Inflammatory macrophage treated with lipopolysaccharide for 4 hours (primary cell): ENCODE data around the gene USP17L17.
"Not testable (repeated sequence)": the region's sequence is repeated elsewhere in the genome, so short reads cannot be mapped to it uniquely, and the experiment has no call there.

Experiments
- DNase-seq: peaks from one replicate; pipeline ENCODE4 v3.0.0-alpha.2; 2020

Gene USP17L17

GRCh38 chr4:9243579-9243978, at the start of gene USP17L17:
USP17L17 (plus strand) TSS chr4:9243879; CDS start chr4:9243879, 0 bp downstream.
- not testable (repeated sequence) for DNase-seq

GRCh38 chr4:9210357-9210756, 33.3 kb upstream of the USP17L17 start, which contains the start of gene USP17L10:
USP17L10 (plus strand) TSS chr4:9210657; CDS start chr4:9210657, 0 bp downstream.
- DNase-seq: not testable (repeated sequence)

GRCh38 chr4:9214701-9215100, 29.0 kb upstream of the USP17L17 start:
- DNase-seq: not testable (repeated sequence)

- DNase-seq: not testable (repeated sequence)
These were observed 28.6 kb upstream of the USP17L17 start, which contains the start of gene USP17L11 for GRCh38 chr4:9215105-9215504. USP17L11 (plus strand) TSS chr4:9215405; CDS start chr4:9215405, 0 bp downstream.

- not testable (repeated sequence) for DNase-seq
These were observed 23.8 kb upstream of the USP17L17 start, which contains the start of gene USP17L12 for GRCh38 chr4:9219852-9220251. USP17L12 (plus strand) TSS chr4:9220152; CDS start chr4:9220152, 0 bp downstream.

GRCh38 chr4:9224596-9224995, 19.1 kb upstream of the USP17L17 start, which contains the start of gene USP17L13:
USP17L13 (plus strand) TSS chr4:9224896; CDS start chr4:9224896, 0 bp downstream.
- not testable (repeated sequence) for DNase-seq

GRCh38 chr4:9230249-9230648, 13.4 kb upstream of the USP17L17 start:
- not testable (repeated sequence) for DNase-seq

- DNase-seq: not testable (repeated sequence)
These were observed 9.6 kb upstream of the USP17L17 start, which contains the start of gene USP17L15 for GRCh38 chr4:9234085-9234484. USP17L15 (plus strand) TSS chr4:9234385; CDS start chr4:9234385, 0 bp downstream.

GRCh38 chr4:9238461-9238860, 5.2 kb upstream of the USP17L17 start:
- DNase-seq: not testable (repeated sequence)

- not testable (repeated sequence) for DNase-seq
These were observed 4.4 kb downstream of the USP17L17 start, which contains the start of gene USP17L18 for GRCh38 chr4:9247953-9248680. USP17L18 (plus strand) TSS chr4:9248630; CDS start chr4:9248630, 0 bp downstream.

GRCh38 chr4:9253078-9253477, 9.4 kb downstream of the USP17L17 start, which contains the start of gene USP17L19:
USP17L19 (plus strand) TSS chr4:9253378; CDS start chr4:9253378, 0 bp downstream.
- not testable (repeated sequence) for DNase-seq

- not testable (repeated sequence) for DNase-seq
These were observed 14.1 kb downstream of the USP17L17 start, which contains the start of gene USP17L20 for GRCh38 chr4:9257824-9258223. USP17L20 (plus strand) TSS chr4:9258124; CDS start chr4:9258124, 0 bp downstream.

- DNase-seq: not testable (repeated sequence)
These were observed 18.9 kb downstream of the USP17L17 start, which contains the start of gene USP17L21 for GRCh38 chr4:9262572-9262971. USP17L21 (plus strand) TSS chr4:9262872; CDS start chr4:9262872, 0 bp downstream.

GRCh38 chr4:9267319-9267718, 23.6 kb downstream of the USP17L17 start, which contains the start of gene USP17L22:
USP17L22 (plus strand) TSS chr4:9267619; CDS start chr4:9267619, 0 bp downstream.
- not testable (repeated sequence) for DNase-seq

GRCh38 chr4:9271719-9272118, 28.0 kb downstream of the USP17L17 start:
- not testable (repeated sequence) for DNase-seq
